Heart right ventricle (tissue), 16 donors: ENCODE data around the gene TUBGCP6. TPM values are rescaled to one million over a fixed set of nuclear protein-coding genes. Genes with fewer than 3 reads are reported as not detected.

Experiments used
- ATAC-seq, 8 donors: fragments of 200-7000 bp; cut with Tn5 transposase; one replicate each; pipeline ENCODE4 v1.9.1; 2020; ENCODE audit warnings: mild to moderate bottlenecking in 8 of 8, moderate library complexity in 8 of 8, moderate number of reproducible peaks in 1 of 8
- DNase-seq, 2 donors: peaks; one replicate each; pipeline ENCODE4 v3.0.0-alpha.2; 2020
- H3K27ac ChIP-seq, 10 donors: fragments of 200-600 bp; sonication (generic) in 2 of 10; one replicate each; pipeline versions ENCODE4 v1.5.0 to v1.8.0; 2020 to 2022; ENCODE audit warnings: mild to moderate bottlenecking in 3 of 10
- H3K27me3 ChIP-seq, 7 donors: fragments of 200-600 bp; one replicate each; pipeline ENCODE4 v1.8.0; 2021 to 2022; ENCODE audit warnings: mild to moderate bottlenecking in 2 of 7
- H3K36me3 ChIP-seq, 9 donors: fragments of 200-600 bp; sonication (generic) in 1 of 9; one replicate each; pipeline versions ENCODE4 v1.5.0 to v1.8.0; 2020 to 2022; ENCODE audit warnings: mild to moderate bottlenecking in 2 of 9
- H3K4me1 ChIP-seq, 9 donors: fragments of 200-600 bp; sonication (generic) in 1 of 9; one replicate each; pipeline versions ENCODE4 v1.5.0 to v1.8.0; 2020 to 2022; ENCODE audit warnings: mild to moderate bottlenecking in 4 of 9
- H3K4me3 ChIP-seq, 10 donors: fragments of 200-600 bp; sonication (generic) in 2 of 10; one replicate each; pipeline versions ENCODE4 v1.5.0 to v1.8.0; 2020 to 2022; ENCODE audit warnings: mild to moderate bottlenecking in 7 of 10, moderate library complexity in 2 of 10
- H3K9me3 ChIP-seq, 11 donors: fragments of 200-600 bp in 10 of 11; sonication (generic) in 2 of 11; one replicate each; pipeline versions ENCODE4 v1.5.0 to v1.8.0; 2013 to 2022; ENCODE audit warnings: mild to moderate bottlenecking in 2 of 11, control low read depth in 1 of 11, moderate library complexity in 1 of 11
- CTCF ChIP-seq, 9 donors: fragments of 200-600 bp; sonication (generic) in 2 of 9; IDR thresholded peaks; one replicate each; pipeline versions ENCODE4 v1.5.0 to v1.8.0; 2021 to 2022; ENCODE audit warnings: antibody characterized with exemption in 9 of 9, mild to moderate bottlenecking in 5 of 9, moderate library complexity in 1 of 9
- WGBS, 2 donors: extraction: QIAGEN DNeasy Blood & Tissue Kit; methylation state at CpG; one replicate each; pipeline ENCODE4 v1.1.7; 2013; ENCODE audit warnings: inconsistent platforms in 1 of 2; 5-methylcytosine and 5-hydroxymethylcytosine counted together
- intact Hi-C, 10 donors: fragments of 100-400 bp; cut with DNase I; formaldehyde crosslinking; loops; one replicate each; pipeline versions ENCODE4 v1.11.1 to v1.14.2; 2022
- polyA plus RNA-seq, 2 donors: library from polyadenylated mRNA; stranded (reverse); fragments of 200-250 nt; gene quantifications; one replicate each; pipeline ENCODE4 v1.2.3, GENCODE V29; 2013
- total RNA-seq, 10 donors: library from RNA; stranded (reverse); fragmentation: NEBNext Ultra II Directional in 3 of 10; extraction: Animal tissue kit (Norgen Biotek cat#: 25700) in 3 of 10; gene quantifications; one replicate each; pipeline versions ENCODE4 v1.2.1 to v1.2.4, GENCODE V29; 2021 to 2023
- donor health status: Arrhythmogenic right ventricular cardiomyopathy.
- donor health status: ischemic (EF 13 %, LVEDD 7.1; RV severe dilation, severe dysfunction).
- donor health status: healthy with polysubstance abuse.
- donor health status: DM: no; HTN: yes; CAD: no.
- donor health status: DM: no; HTN: no; CAD: no.
- donor health status: ischemic (EF 25% LVEDD 6.9; RV normal size, moderate dysfunction).
- donor health status: ischemic (EF 25% LVEDD 5.7; RV mildly dilated, moderate dysfunction).
- donor health status: healthy.
- donor health status: DM: yes; HTN: yes; CAD: no.
- donor health status: Ischemic cardiomyopathy.
- donor health status: ischemic (EF 35%, LVEDD 5.7; RV mildly dilated, moderate dysfunction).
- donor health status: nonischemic (EF 11% LVEDD 7.7; RV severe dilation, severe dysfunction).
- donor health status: DM: yes; HTN: yes; CAD: no.
- donor health status: PGD.
- donor health status: ischemic (EF 29% LVEDD 5.4; RV normal size, mild dysfunction).
- donor health status: nonischemic (EF 23%, LVEDD 6.1; RV moderate dilation, normal function).

The TUBGCP6 gene
- total and polyA plus RNA-seq, 12 donors = 14.2 to 40.7 (median 18.5) TPM

GRCh38 chr22:50270666-50271394 lies 26.0 kb upstream of the TUBGCP6 start:
- intact Hi-C loops = loop anchor here in 4 of 10 donors (2.0 to 5.0 kb wide), 3 partner anchors 36 to 71 kb away; partner anchors contain the start of genes PPP6R2 (in 3 of the 4), DENND6B (in 1 of the 4) and PLXNB2 (in 1 of the 4)
- Histone ChIP-seq H3K36me3 (peaks cover 0 to 17% (median 9%) of the 10 kb centered on the region in 9 donors), H3K9me3 (no peaks in the 10 kb centered on the region), H3K27me3 (peaks cover 0 to 66% (median 0%) of the 10 kb centered on the region in 7 donors), H3K27ac (peak overlapping the region in 9 of 10 donors; percentile 61 to 86 (median 82)), H3K4me1 (peaks cover 19 to 66% (median 53%) of the 10 kb centered on the region in 9 donors), H3K4me3 (peak overlapping the region; percentile 26 to 75 (median 58))
- ATAC-seq (peak; percentile 34 to 61 (median 57)), DNase-seq (peak; percentile 74 to 82)
- TF ChIP-seq CTCF (IDR thresholded peaks at IDR 0.05) = no peak
- WGBS, 2 donors = 1% methylated on average over 53 of the region's 53 CpGs

GRCh38 chr22:50269970-50270665 lies 25.3 kb upstream of the TUBGCP6 start, which contains the start of gene MAPK11:
TSS of gene MAPK11 (minus strand) at chr22:50270380. CDS start at chr22:50270292, 88 bp downstream.
- H3K4me3 ChIP-seq = peak within 1 kb of the TSS; percentile 32 to 75 (median 58)
- peak; percentile 74 to 75 for DNase-seq
- intact Hi-C loops = loop anchor here in 4 of 10 donors (2.0 to 5.0 kb wide), 3 partner anchors 37 to 72 kb away; partner anchors contain the start of genes PPP6R2 (in 3 of the 4), DENND6B (in 1 of the 4) and PLXNB2 (in 1 of the 4)
- ATAC-seq = peak; percentile 11 to 61 (median 40)
- peak within 1 kb of the TSS; percentile 64 to 87 (median 84) for H3K27ac ChIP-seq
- peaks cover 0 to 10% (median 2%) of the 10 kb centered on the region in 9 donors for H3K36me3 ChIP-seq
- 1% methylated on average over 56 to 89 of the region's 92 CpGs for WGBS, 2 donors
- peaks cover 0 to 66% (median 0%) of the 10 kb centered on the region in 7 donors for H3K27me3 ChIP-seq
- peaks cover 19 to 66% (median 53%) of the 10 kb centered on the region in 9 donors for H3K4me1 ChIP-seq
- H3K9me3 ChIP-seq = no peaks in the 10 kb centered on the region
- no peak for TF ChIP-seq CTCF (IDR thresholded peaks at IDR 0.05)

- DNase-seq (no peak), ATAC-seq (peak in 1 of 8 donors; percentile 0)
- H3K4me3 ChIP-seq = peak overlapping the region; percentile 32 to 75 (median 58)
- H3K27me3 ChIP-seq = peaks cover 0 to 66% (median 0%) of the 10 kb centered on the region in 7 donors
- intact Hi-C loops = no loop called here
- WGBS, 2 donors = 10 to 16% methylated on average over 18 of the region's 18 CpGs
- TF ChIP-seq CTCF (IDR thresholded peaks at IDR 0.05) = no peak
- H3K4me1 ChIP-seq = peaks cover 19 to 66% (median 53%) of the 10 kb centered on the region in 9 donors
- H3K9me3 ChIP-seq = no peaks in the 10 kb centered on the region
- peaks cover 0 to 6% (median 0%) of the 10 kb centered on the region in 9 donors for H3K36me3 ChIP-seq
- peak overlapping the region; percentile 64 to 87 (median 82) for H3K27ac ChIP-seq
These were observed 24.7 kb upstream of the TUBGCP6 start for GRCh38 chr22:50269573-50269969.

GRCh38 chr22:50268655-50269113 lies 23.9 kb upstream of the TUBGCP6 start:
- peaks cover 16 to 59% (median 48%) of the 10 kb centered on the region in 9 donors for H3K4me1 ChIP-seq
- peaks cover 0 to 10% (median 0%) of the 10 kb centered on the region in 9 donors for H3K36me3 ChIP-seq
- TF ChIP-seq CTCF (IDR thresholded peaks at IDR 0.05) = no peak
- no peaks in the 10 kb centered on the region for H3K9me3 ChIP-seq
- ATAC-seq (no peak), DNase-seq (no peak)
- H3K27ac ChIP-seq = no peak overlapping the region
- 35 to 48% methylated on average over 9 of the region's 9 CpGs for WGBS, 2 donors
- peaks cover 0 to 67% (median 0%) of the 10 kb centered on the region in 7 donors for H3K27me3 ChIP-seq
- intact Hi-C loops = no loop called here
- H3K4me3 ChIP-seq = peak overlapping the region in 2 of 10 donors; percentile 58 to 59
